DOHH2 (cell line): Measurements from ENCODE around the gene CES3.

Experiments used
- H3F3A ChIP-seq: fragments of 200-600 bp; sonication (generic), shearing (Covaris generic); 2 replicates; pipeline ENCODE4 v1.6.0; 2016; ENCODE audit warnings: antibody characterized with exemption, mild to moderate bottlenecking; ENCODE audit not compliant: control insufficient read depth, insufficient read depth
- H3K27ac ChIP-seq: fragments of 200-600 bp; sonication (generic); 2 replicates; pipeline ENCODE4 v1.5.1; 2014; ENCODE audit warnings: low read depth, mild to moderate bottlenecking, low read length, moderate library complexity
- H3K27me3 ChIP-seq: fragments of 200-600 bp; sonication (generic); 2 replicates; pipeline ENCODE4 v1.6.1; 2014; ENCODE audit warnings: mild to moderate bottlenecking, low read length, mixed read lengths; ENCODE audit not compliant: control insufficient read depth
- H3K36me3 ChIP-seq: fragments of 200-600 bp; sonication (generic); 2 replicates; pipeline ENCODE4 v1.6.1; 2014; ENCODE audit warnings: mild to moderate bottlenecking, low read length, moderate library complexity, mixed read lengths; ENCODE audit not compliant: control insufficient read depth
- H3K4me1 ChIP-seq: fragments of 200-600 bp; sonication (generic); 2 replicates; pipeline ENCODE4 v1.6.1; 2014; ENCODE audit warnings: mild to moderate bottlenecking, low read length, mixed read lengths; ENCODE audit not compliant: control insufficient read depth
- H3K4me2 ChIP-seq: fragments of 200-600 bp; sonication (generic); 2 replicates; pipeline ENCODE4 v1.6.0; 2014; ENCODE audit warnings: mild to moderate bottlenecking, low read length, moderate library complexity
- H3K4me3 ChIP-seq: fragments of 200-600 bp; sonication (generic); 2 replicates; pipeline ENCODE4 v1.5.1; 2014; ENCODE audit warnings: mild to moderate bottlenecking, low read length, mixed read lengths
- H3K79me2 ChIP-seq: fragments of 200-600 bp; sonication (generic); 2 replicates; pipeline ENCODE4 v1.6.1; 2014; ENCODE audit warnings: mild to moderate bottlenecking, low read length, mixed read lengths; ENCODE audit not compliant: control insufficient read depth
- H3K9me2 ChIP-seq: fragments of 200-600 bp; sonication (generic); replicated peaks from 2 replicates; pipeline ENCODE4 v1.6.1; 2014; ENCODE audit warnings: mild to moderate bottlenecking, low read length, mixed read lengths; ENCODE audit not compliant: control insufficient read depth
- H3K9me3 ChIP-seq: fragments of 200-600 bp; sonication (generic); 2 replicates; pipeline ENCODE4 v1.6.1; 2014; ENCODE audit warnings: antibody characterized with exemption, low read length, mixed read lengths; ENCODE audit not compliant: control insufficient read depth, insufficient read depth
- H4K20me1 ChIP-seq: fragments of 200-600 bp; sonication (generic); 2 replicates; pipeline ENCODE4 v1.6.0; 2014; ENCODE audit warnings: low read depth, mild to moderate bottlenecking, antibody characterized with exemption, low read length, moderate library complexity; ENCODE audit not compliant: control insufficient read depth, insufficient read depth
- CTCF ChIP-seq: fragments of 200-600 bp; sonication (generic); IDR thresholded peaks from one replicate; pipeline ENCODE4 v1.5.1; 2014; ENCODE audit warnings: antibody characterized with exemption, mild to moderate bottlenecking, low read depth, low read length; ENCODE audit not compliant: poor library complexity, severe bottlenecking
- EZH2phosphoT487 ChIP-seq: fragments of 200-600 bp; sonication (generic); IDR thresholded peaks from 2 replicates; pipeline ENCODE4 v1.6.1; 2017; ENCODE audit warnings: borderline replicate concordance, mild to moderate bottlenecking, antibody characterized with exemption, low read length, moderate library complexity, mixed read lengths

The CES3 gene

GRCh38 chr16:66947302-66948065 is 13.6 kb upstream of the CES3 start:
- Histone ChIP-seq H3K9me2 (no peaks in the 10 kb centered on the region), H4K20me1 (no peaks in the 10 kb centered on the region), H3K36me3 (peaks cover 11% of the 10 kb centered on the region), H3K9me3 (no peaks in the 10 kb centered on the region), H3K79me2 (no peaks in the 10 kb centered on the region), H3K27ac (no peak overlapping the region), H3K27me3 (peaks cover 43% of the 10 kb centered on the region), H3F3A (no peaks in the 10 kb centered on the region), H3K4me3 (peak overlapping the region; percentile 67), H3K4me2 (peak overlapping the region; percentile 78), H3K4me1 (peaks cover 18% of the 10 kb centered on the region)
- TF ChIP-seq EZH2phosphoT487 (0 out of 2 replicates have a peak, but pooled peaks have one; percentile 26), CTCF (peak; percentile 90)

- Histone ChIP-seq H3K4me2 (peak overlapping the region; percentile 78), H3K27me3 (peaks cover 44% of the 10 kb centered on the region), H4K20me1 (no peaks in the 10 kb centered on the region), H3F3A (no peaks in the 10 kb centered on the region), H3K4me1 (peaks cover 18% of the 10 kb centered on the region), H3K79me2 (no peaks in the 10 kb centered on the region), H3K4me3 (peak overlapping the region; percentile 67), H3K36me3 (peaks cover 3% of the 10 kb centered on the region; the same call in 1 of the 2 replicates), H3K9me2 (no peaks in the 10 kb centered on the region), H3K9me3 (no peaks in the 10 kb centered on the region), H3K27ac (no peak overlapping the region)
- TF ChIP-seq EZH2phosphoT487 (peak; percentile 67; the same call in 1 of the 2 replicates), CTCF (no peak)
Measured at GRCh38 chr16:66948134-66948836, 12.8 kb upstream of the CES3 start.

- Histone ChIP-seq H3F3A (no peaks in the 10 kb centered on the region), H3K4me2 (no peak overlapping the region), H4K20me1 (no peaks in the 10 kb centered on the region), H3K36me3 (no peaks in the 10 kb centered on the region), H3K9me2 (no peaks in the 10 kb centered on the region), H3K79me2 (no peaks in the 10 kb centered on the region), H3K27me3 (peaks cover 48% of the 10 kb centered on the region), H3K27ac (no peak overlapping the region), H3K9me3 (no peaks in the 10 kb centered on the region), H3K4me1 (peaks cover 18% of the 10 kb centered on the region), H3K4me3 (no peak overlapping the region)
- peak; percentile 96 for TF ChIP-seq EZH2phosphoT487
- no peak for TF ChIP-seq CTCF
Measured at GRCh38 chr16:66948837-66949225, 12.2 kb upstream of the CES3 start.
